Tibial artery (tissue), 4 donors: ENCODE data around the gene AP1B1.

ENCODE experiments used
- DNase-seq, 2 donors: peaks; one replicate each; pipeline ENCODE4 v3.0.0-alpha.2; 2019
- H3K27ac ChIP-seq, 2 donors: fragments of 200-600 bp; sonication (generic) in 1 of 2; 1 replicate in 1 of 2; 2 replicates in 1 of 2; pipeline ENCODE4 v1.5.1; 2018 to 2019; ENCODE audit warnings: mild to moderate bottlenecking in 1 of 2
- H3K27me3 ChIP-seq, 2 donors: fragments of 200-600 bp; sonication (generic) in 1 of 2; one replicate each; pipeline versions ENCODE4 v1.5.1 to v1.6.0; 2016 to 2019
- H3K36me3 ChIP-seq, 3 donors: fragments of 200-600 bp; sonication (generic) in 2 of 3; one replicate each; pipeline ENCODE4 v1.5.1; 2016 to 2019; ENCODE audit warnings: mild to moderate bottlenecking in 2 of 3
- H3K4me1 ChIP-seq, 4 donors: fragments of 200-600 bp; sonication (generic) in 2 of 4; 1 replicate in 3 of 4; 2 replicates in 1 of 4; pipeline ENCODE4 v1.5.1; 2016 to 2019
- H3K4me3 ChIP-seq, 2 donors: fragments of 200-600 bp; sonication (generic) in 1 of 2; 1 replicate in 1 of 2; 2 replicates in 1 of 2; pipeline ENCODE4 v1.5.1; 2018 to 2019; ENCODE audit warnings: mild to moderate bottlenecking in 2 of 2
- H3K9me3 ChIP-seq, 3 donors: fragments of 200-600 bp; sonication (generic) in 1 of 3; one replicate each; pipeline ENCODE4 v1.5.1; 2016 to 2019
- intact Hi-C: fragments of 100-400 bp; cut with DNase I; formaldehyde crosslinking; loops from one replicate; pipeline ENCODE4 v1.15.0; 2023; ENCODE audit warnings: low total_unique reads
- TF ChIP-seq, protein P1 (sequence below), 2 experiments: fragments of 200-600 bp in 1 of 2; fragments of 450-650 bp in 1 of 2; IDR thresholded peaks; one replicate each; pipeline ENCODE4 v1.5.1; 2017 to 2019; ENCODE audit warnings: antibody characterized with exemption in 2 of 2, mild to moderate bottlenecking in 1 of 2, moderate library complexity in 1 of 2

AP1B1 gene

DNA sequence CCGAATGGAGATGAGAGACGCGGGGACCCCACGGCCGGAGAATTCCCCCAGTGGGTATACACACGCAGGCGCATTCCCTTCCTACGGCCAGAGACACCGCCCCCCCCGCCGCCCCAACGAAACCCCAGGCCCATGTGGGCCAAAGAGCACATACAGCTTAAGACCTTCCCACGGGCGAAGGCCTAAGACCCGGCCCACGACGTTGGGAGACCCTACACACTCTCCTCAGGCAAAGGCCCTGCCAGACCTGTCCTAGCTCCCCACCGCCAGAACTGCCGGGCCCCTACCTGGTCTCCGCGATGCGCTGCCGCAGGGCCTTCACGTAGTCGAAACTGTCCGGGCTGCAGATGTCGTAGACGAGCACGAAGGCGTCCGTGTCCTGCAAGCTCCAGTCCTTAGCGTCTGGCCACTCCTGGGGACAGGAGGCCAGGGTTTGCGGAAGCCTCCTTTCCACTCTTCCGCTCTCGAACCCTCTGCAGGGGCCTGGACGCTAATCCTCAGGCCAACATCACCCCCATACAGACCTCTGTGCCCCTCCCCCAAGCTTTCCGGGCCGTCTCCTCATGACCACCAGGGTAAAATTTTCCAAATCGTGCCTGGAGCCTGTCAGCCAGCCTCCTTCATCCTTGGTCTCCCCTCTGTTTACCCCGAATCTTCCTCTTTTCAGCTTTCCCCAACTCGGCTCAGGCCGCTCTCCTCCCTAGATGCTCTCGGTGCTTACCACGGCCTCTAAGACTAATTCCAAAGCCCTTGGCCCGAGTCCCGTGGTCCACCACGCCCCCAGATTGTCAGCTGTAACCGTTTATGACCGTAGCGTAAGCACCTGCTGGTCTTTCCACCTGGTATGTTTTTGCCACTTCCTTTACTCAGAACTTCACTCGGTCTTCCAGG is 74.5 kb downstream of the AP1B1 start:
- DNase-seq = peak in 1 of 2 donors; percentile 66
- TF ChIP-seq, protein P1, sequence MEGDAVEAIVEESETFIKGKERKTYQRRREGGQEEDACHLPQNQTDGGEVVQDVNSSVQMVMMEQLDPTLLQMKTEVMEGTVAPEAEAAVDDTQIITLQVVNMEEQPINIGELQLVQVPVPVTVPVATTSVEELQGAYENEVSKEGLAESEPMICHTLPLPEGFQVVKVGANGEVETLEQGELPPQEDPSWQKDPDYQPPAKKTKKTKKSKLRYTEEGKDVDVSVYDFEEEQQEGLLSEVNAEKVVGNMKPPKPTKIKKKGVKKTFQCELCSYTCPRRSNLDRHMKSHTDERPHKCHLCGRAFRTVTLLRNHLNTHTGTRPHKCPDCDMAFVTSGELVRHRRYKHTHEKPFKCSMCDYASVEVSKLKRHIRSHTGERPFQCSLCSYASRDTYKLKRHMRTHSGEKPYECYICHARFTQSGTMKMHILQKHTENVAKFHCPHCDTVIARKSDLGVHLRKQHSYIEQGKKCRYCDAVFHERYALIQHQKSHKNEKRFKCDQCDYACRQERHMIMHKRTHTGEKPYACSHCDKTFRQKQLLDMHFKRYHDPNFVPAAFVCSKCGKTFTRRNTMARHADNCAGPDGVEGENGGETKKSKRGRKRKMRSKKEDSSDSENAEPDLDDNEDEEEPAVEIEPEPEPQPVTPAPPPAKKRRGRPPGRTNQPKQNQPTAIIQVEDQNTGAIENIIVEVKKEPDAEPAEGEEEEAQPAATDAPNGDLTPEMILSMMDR (IDR thresholded peaks at IDR 0.05) = no peak
- H3K9me3 ChIP-seq = no peaks in the 10 kb centered on the region
- intact Hi-C loops = no loop called here
- peaks cover 3 to 63% (median 59%) of the 10 kb centered on the region in 4 donors for H3K4me1 ChIP-seq
- no peak overlapping the region for H3K27ac ChIP-seq
- H3K4me3 ChIP-seq = peak overlapping the region in 1 of 2 donors; percentile 10
- no peaks in the 10 kb centered on the region for H3K36me3 ChIP-seq
- H3K27me3 ChIP-seq = peaks cover 0 to 37% of the 10 kb centered on the region in 2 donors

DNA sequence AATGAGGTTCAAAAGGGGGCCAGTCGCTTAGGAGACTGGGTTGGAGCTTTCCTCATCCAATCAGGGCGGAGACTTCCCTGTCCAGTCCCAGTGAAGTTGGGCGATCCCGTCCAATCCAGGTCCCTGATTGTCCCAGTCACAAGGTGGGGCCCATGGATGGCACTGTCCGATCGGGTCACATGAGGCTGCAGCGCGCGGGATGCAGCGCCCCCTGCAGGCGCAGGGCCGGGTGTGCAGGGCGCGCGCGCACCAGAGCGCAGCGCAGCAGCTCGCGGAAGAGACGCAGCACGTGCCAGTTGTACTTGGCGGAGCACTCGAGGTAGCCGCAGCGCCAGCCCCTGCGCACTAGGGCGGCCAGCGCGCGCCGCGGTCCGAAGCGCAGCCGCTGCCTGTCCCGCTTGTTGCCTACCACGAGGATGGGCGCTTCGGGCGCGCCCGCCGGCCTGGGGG is 75.2 kb downstream of the AP1B1 start:
- DNase-seq = peak; percentile 52 to 70

DNA sequence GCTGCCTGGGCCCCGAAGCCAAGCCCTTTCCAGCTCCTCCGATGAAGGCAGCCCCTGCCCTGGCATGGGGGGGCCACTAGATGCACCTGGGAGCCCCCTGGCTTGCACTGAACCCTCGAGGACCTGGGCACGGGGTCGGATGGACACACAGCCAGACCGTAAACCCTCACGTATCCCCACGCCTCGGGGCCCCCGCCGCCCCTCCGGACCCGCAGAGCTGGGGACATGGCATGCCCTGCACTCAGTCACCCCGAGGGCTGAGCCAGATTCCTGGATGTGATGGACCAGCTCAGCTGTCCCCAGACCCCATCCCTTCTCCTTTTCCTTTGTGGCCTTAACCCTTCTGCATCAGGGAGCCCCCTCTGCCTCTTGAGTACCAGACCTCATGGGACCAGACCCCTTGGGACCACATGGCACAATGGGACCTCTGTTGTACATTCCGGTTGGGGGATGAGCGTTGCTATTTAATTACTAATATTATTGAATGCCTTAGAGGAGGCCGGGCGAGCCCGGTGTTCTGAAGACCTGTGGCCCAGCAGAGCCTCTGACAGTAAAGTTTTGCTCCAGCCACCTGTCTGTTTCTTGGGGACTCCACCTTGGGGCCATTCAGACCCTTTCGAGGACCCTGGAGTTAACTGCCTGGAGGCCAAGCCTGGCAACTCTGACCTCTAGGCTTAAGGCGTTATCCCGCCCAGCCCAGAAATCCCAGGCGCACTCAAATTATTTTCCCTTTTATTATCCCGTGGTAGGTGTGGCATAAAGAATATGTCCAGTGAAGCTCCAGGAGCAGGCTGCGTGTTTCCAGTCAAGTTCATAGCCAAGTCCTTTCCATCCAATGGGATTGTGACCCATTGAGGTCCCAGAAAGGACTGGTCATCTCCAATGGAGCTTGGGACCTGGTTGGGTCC is 75.9 kb downstream of the AP1B1 start:
- Histone ChIP-seq H3K9me3 (no peaks in the 10 kb centered on the region), H3K4me3 (no peak overlapping the region), H3K27ac (peak overlapping the region in 1 of 2 donors; percentile 91), H3K4me1 (peaks cover 7 to 77% (median 72%) of the 10 kb centered on the region in 4 donors), H3K27me3 (peaks cover 0 to 37% of the 10 kb centered on the region in 2 donors), H3K36me3 (no peaks in the 10 kb centered on the region)
- peak in 1 of 2 donors; percentile 67 for DNase-seq
- TF ChIP-seq, protein P1 (IDR thresholded peaks at IDR 0.05) = no peak
- intact Hi-C loops = no loop called here

More for the DNA sequence above, 75.2 kb downstream of the AP1B1 start:
- intact Hi-C loops = no loop called here
- peaks cover 0 to 37% of the 10 kb centered on the region in 2 donors for H3K27me3 ChIP-seq
- H3K27ac ChIP-seq = no peak overlapping the region
- no peaks in the 10 kb centered on the region for H3K36me3 ChIP-seq
- peak overlapping the region in 1 of 2 donors; percentile 10 for H3K4me3 ChIP-seq
- TF ChIP-seq, protein P1 (IDR thresholded peaks at IDR 0.05) = peak; percentile 47 to 53
- no peaks in the 10 kb centered on the region for H3K9me3 ChIP-seq
- H3K4me1 ChIP-seq = peaks cover 7 to 70% (median 66%) of the 10 kb centered on the region in 4 donors

DNA sequence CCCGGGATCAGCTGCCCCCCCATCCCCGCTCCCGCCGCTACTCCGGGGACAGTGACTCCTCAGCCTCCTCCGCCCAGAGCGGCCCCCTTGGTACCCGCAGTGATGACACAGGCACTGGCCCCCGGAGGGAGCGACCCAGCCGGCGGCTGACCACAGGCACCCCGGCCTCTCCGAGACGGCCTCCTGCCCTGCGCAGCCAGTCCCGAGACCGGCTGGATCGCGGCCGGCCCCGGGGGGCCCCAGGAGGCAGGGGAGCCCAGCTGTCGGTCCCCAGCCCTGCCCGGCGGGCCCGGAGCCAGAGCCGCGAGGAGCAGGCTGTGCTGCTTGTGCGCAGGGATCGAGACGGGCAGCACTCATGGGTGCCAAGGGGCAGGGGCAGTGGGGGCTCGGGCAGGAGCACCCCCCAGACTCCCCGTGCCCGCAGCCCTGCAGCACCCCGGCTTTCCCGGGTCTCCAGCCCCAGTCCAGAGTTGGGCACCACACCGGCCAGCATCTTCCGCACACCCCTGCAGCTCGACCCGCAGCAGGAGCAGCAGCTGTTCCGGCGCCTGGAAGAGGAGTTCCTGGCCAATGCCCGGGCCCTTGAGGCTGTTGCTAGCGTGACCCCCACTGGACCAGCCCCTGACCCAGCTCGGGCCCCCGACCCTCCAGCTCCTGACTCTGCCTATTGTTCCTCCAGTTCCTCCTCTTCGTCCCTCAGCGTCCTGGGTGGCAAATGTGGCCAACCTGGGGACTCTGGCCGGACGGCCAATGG is 76.7 kb downstream of the AP1B1 start:
- peak overlapping the region; percentile 89 to 91 for H3K27ac ChIP-seq
- peaks cover 0 to 37% of the 10 kb centered on the region in 2 donors for H3K27me3 ChIP-seq
- H3K9me3 ChIP-seq = no peaks in the 10 kb centered on the region
- peak overlapping the region; percentile 32 to 35 for H3K4me3 ChIP-seq
- H3K4me1 ChIP-seq = peaks cover 7 to 79% (median 75%) of the 10 kb centered on the region in 4 donors
- DNase-seq = peak in 1 of 2 donors; percentile 75
- TF ChIP-seq, protein P1 (IDR thresholded peaks at IDR 0.05) = no peak
- intact Hi-C loops = no loop called here
- no peaks in the 10 kb centered on the region for H3K36me3 ChIP-seq
